ENCODE results near the gene DPM2.

DNA sequence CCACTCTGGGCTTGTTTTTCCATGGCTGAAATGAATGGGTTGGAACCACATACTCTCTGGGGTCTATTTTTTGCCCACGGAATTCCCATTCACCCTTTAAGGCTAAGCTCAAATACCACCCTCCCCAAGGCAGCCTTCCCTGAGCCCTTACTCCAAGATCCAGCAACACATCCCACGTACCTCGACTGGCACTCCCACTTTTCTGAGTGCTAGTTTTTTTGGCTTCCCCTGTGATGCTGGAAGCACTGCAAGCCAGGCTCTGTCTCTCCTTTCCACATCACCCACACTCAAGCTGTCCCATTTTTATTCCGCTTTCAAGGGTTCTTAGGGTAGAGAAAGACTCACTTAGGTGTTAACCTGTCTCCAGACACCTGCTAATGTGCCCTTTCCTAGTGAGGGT, 44.3 kb downstream of the DPM2 start:
- TF ChIP-seq EP300 (IDR thresholded peaks at IDR 0.05) (no peak), POLR2A (IDR thresholded peaks at IDR 0.05; ENCODE audit: low read depth) (no peak), POLR2AphosphoS5 (IDR thresholded peaks at IDR 0.05) (no peak)
- TF ChIP-seq, protein P1, sequence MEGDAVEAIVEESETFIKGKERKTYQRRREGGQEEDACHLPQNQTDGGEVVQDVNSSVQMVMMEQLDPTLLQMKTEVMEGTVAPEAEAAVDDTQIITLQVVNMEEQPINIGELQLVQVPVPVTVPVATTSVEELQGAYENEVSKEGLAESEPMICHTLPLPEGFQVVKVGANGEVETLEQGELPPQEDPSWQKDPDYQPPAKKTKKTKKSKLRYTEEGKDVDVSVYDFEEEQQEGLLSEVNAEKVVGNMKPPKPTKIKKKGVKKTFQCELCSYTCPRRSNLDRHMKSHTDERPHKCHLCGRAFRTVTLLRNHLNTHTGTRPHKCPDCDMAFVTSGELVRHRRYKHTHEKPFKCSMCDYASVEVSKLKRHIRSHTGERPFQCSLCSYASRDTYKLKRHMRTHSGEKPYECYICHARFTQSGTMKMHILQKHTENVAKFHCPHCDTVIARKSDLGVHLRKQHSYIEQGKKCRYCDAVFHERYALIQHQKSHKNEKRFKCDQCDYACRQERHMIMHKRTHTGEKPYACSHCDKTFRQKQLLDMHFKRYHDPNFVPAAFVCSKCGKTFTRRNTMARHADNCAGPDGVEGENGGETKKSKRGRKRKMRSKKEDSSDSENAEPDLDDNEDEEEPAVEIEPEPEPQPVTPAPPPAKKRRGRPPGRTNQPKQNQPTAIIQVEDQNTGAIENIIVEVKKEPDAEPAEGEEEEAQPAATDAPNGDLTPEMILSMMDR (IDR thresholded peaks at IDR 0.05) = no peak
